Pericardium fibroblast (primary cell): ENCODE measurements around the gene PSMC3. TPM values are rescaled to one million over a fixed set of nuclear protein-coding genes. Genes with fewer than 3 reads are reported as not detected.

Experiments
- total RNA-seq: library from RNA; depleted of rRNA; stranded (reverse); fragments of >200 nt; gene quantifications from 2 replicates; pipeline ENCODE4 v1.2.3, GENCODE V29; 2015

PSMC3 gene
- 110 and 120 TPM in 2 replicates for total RNA-seq

GRCh38 chr11:47426062-47426956 lies at the start of gene PSMC3:
Gene PSMC3, minus strand, starts transcription at chr11:47426439. Its CDS starts 160 bp downstream, at chr11:47426279.

GRCh38 chr11:47448566-47449427 lies 22.6 kb upstream of the PSMC3 start, which contains the start of gene RAPSN:
Gene RAPSN, minus strand, starts transcription at chr11:47449136. Its CDS starts 172 bp downstream, at chr11:47448964.

GRCh38 chr11:47407746-47408590 lies 18.3 kb downstream of the PSMC3 start, which contains the start of gene SLC39A13:
Gene SLC39A13, plus strand, starts transcription at chr11:47408590. Its CDS starts 1,505 bp downstream, at chr11:47410095.

GRCh38 chr11:47378010-47378835 lies 48.0 kb downstream of the PSMC3 start, which contains the start of gene SPI1:
Gene SPI1, minus strand, starts transcription at chr11:47378547. Its CDS starts 194 bp downstream, at chr11:47378353.

Other genes with a start within 250 kb of the PSMC3 start
- gene ARFGAP2, start 249.6 kb downstream of the PSMC3 start, total RNA-seq = 67.5 and 71.2 TPM in 2 replicates
- 35.8 and 35.9 TPM in 2 replicates for gene PACSIN3, start 240.0 kb downstream of the PSMC3 start, total RNA-seq
- 11.1 and 21.1 TPM in 2 replicates for gene DDB2, start 211.5 kb downstream of the PSMC3 start, total RNA-seq
- gene ACP2, start 177.6 kb downstream of the PSMC3 start, total RNA-seq = 23.2 and 28.6 TPM in 2 replicates
- gene NR1H3, start 168.4 kb downstream of the PSMC3 start, total RNA-seq = 27.4 and 29.6 TPM in 2 replicates
- gene MADD, start 156.3 kb downstream of the PSMC3 start, total RNA-seq = 10.7 and 13.1 TPM in 2 replicates
- not detected in 2 replicates for gene MYBPC3, start 73.7 kb downstream of the PSMC3 start, total RNA-seq
- gene SPI1, start 47.9 kb downstream of the PSMC3 start, total RNA-seq = not detected in 2 replicates
- 92.1 and 188 TPM in 2 replicates for gene SLC39A13, start 17.8 kb downstream of the PSMC3 start, total RNA-seq
- 2.6 TPM in 1 of 2 replicates, not detected in the other for gene RAPSN, start 22.7 kb upstream of the PSMC3 start, total RNA-seq
- gene CELF1, start 126.7 kb upstream of the PSMC3 start, total RNA-seq = 28.8 and 29.1 TPM in 2 replicates
- 82.1 and 92.9 TPM in 2 replicates for gene PTPMT1, start 139.2 kb upstream of the PSMC3 start, total RNA-seq
- gene KBTBD4, start 152.5 kb upstream of the PSMC3 start, total RNA-seq = 13.1 and 13.6 TPM in 2 replicates
- gene NDUFS3, start 152.6 kb upstream of the PSMC3 start, total RNA-seq = 62.2 and 68.1 TPM in 2 replicates
- gene FAM180B, start 160.2 kb upstream of the PSMC3 start, total RNA-seq = 0.12 and 1.3 TPM in 2 replicates
- gene C1QTNF4, start 168.0 kb upstream of the PSMC3 start, total RNA-seq = 0.60 and 0.70 TPM in 2 replicates
- gene MTCH2, start 216.1 kb upstream of the PSMC3 start, total RNA-seq = 49.3 and 80.5 TPM in 2 replicates